Measurements from ENCODE around the gene TMEM108. TPM values are rescaled to one million over a fixed set of nuclear protein-coding genes. Genes with fewer than 3 reads are reported as not detected.

TMEM108 gene
- total RNA-seq, 4 donors from 2014 or later = 2.6 to 9.2 (median 4.6) TPM

DNA sequence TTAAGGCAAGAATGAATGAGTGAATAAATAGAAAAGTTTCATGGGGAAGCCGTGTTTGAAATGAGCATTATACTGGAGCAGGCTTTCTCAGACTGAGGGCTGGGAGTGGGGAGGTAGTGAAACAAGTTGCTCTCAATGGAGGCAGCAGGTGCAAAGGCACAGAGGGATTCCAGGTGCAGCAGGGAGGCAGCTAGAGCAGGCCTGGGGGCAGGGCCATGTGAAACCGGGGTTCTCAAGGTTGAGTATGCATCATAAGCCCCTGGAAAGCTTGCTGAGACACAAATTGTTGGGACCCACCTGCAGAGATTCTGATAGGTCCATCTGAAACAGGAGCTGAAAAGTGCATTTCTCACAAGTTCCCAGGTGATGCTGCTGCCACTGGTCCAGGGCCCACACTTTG lies 406.9 kb downstream of the TMEM108 start:
- Histone ChIP-seq H3K27me3 (no peaks in the 10 kb centered on the region), H3K4me1 (peaks cover 2 to 18% of the 10 kb centered on the region in 2 donors), H3K36me3 (no peaks in the 10 kb centered on the region), H3K9me3 (no peaks in the 10 kb centered on the region), H3K4me3 (replicated peaks in 1 of 3) (no peak overlapping the region), H3K27ac (no peak overlapping the region)
- intact Hi-C loops (cut with DNase I) = no loop called here
- TF ChIP-seq, protein P1, sequence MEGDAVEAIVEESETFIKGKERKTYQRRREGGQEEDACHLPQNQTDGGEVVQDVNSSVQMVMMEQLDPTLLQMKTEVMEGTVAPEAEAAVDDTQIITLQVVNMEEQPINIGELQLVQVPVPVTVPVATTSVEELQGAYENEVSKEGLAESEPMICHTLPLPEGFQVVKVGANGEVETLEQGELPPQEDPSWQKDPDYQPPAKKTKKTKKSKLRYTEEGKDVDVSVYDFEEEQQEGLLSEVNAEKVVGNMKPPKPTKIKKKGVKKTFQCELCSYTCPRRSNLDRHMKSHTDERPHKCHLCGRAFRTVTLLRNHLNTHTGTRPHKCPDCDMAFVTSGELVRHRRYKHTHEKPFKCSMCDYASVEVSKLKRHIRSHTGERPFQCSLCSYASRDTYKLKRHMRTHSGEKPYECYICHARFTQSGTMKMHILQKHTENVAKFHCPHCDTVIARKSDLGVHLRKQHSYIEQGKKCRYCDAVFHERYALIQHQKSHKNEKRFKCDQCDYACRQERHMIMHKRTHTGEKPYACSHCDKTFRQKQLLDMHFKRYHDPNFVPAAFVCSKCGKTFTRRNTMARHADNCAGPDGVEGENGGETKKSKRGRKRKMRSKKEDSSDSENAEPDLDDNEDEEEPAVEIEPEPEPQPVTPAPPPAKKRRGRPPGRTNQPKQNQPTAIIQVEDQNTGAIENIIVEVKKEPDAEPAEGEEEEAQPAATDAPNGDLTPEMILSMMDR (IDR thresholded peaks at IDR 0.05) = no peak
- WGBS, 2 donors = 88 to 92% methylated on average over 2 of the region's 2 CpGs
- no peak for DNase-seq

Data from thyroid gland (tissue), 4 donors.